ENCODE measurements around the gene CAPS. TPM values are rescaled to one million over a fixed set of nuclear protein-coding genes. Genes with fewer than 3 reads are reported as not detected.

CAPS gene
- total and polyA plus RNA-seq, 10 donors: 14.7 to 61.8 (median 18.7) TPM

- no peak overlapping the region for H3K4me3 ChIP-seq
- TF ChIP-seq POLR2A (IDR thresholded peaks at IDR 0.05) (no peak), POLR2AphosphoS5 (IDR thresholded peaks at IDR 0.05) (no peak), CTCF (IDR thresholded peaks at IDR 0.05 in 8 of 11, conservative IDR thresholded peaks at IDR 0.05 in 3 of 11) (no peak)
- H3K36me3 ChIP-seq: no peaks in the 10 kb centered on the region
- peaks cover 0 to 73% (median 13%) of the 10 kb centered on the region in 7 donors for H3K27me3 ChIP-seq (replicated peaks in 1 of 7)
- intact Hi-C loops (cut with DNase I; ENCODE audit: low total_unique reads): no loop called here
- H3K27ac ChIP-seq: no peak overlapping the region
- H3K4me1 ChIP-seq: peaks cover 0 to 4% (median 0%) of the 10 kb centered on the region in 6 donors
- no peaks in the 10 kb centered on the region for H3K9me3 ChIP-seq
- DNase-seq: no peak
- 81 to 90% (median 85%) methylated on average over 7 to 8 of the region's 8 CpGs for WGBS, 5 donors
Measured at GRCh38 chr19:5877427-5877826, 36.6 kb upstream of the CAPS start.

- Histone ChIP-seq H3K36me3 (no peaks in the 10 kb centered on the region), H3K4me3 (no peak overlapping the region), H3K27ac (no peak overlapping the region), H3K4me1 (peaks cover 0 to 4% (median 0%) of the 10 kb centered on the region in 6 donors), H3K27me3 (replicated peaks in 1 of 7) (peaks cover 0 to 73% (median 13%) of the 10 kb centered on the region in 7 donors), H3K9me3 (no peaks in the 10 kb centered on the region)
- TF ChIP-seq POLR2A (IDR thresholded peaks at IDR 0.05) (no peak), POLR2AphosphoS5 (IDR thresholded peaks at IDR 0.05) (no peak), CTCF (IDR thresholded peaks at IDR 0.05 in 8 of 11, conservative IDR thresholded peaks at IDR 0.05 in 3 of 11) (no peak)
- WGBS, 5 donors: 71 to 86% (median 83%) methylated on average over 9 of the region's 9 CpGs
- intact Hi-C loops (cut with DNase I; ENCODE audit: low total_unique reads): no loop called here
- no peak for DNase-seq
Measured at GRCh38 chr19:5877882-5878281, 36.2 kb upstream of the CAPS start.

DNA sequence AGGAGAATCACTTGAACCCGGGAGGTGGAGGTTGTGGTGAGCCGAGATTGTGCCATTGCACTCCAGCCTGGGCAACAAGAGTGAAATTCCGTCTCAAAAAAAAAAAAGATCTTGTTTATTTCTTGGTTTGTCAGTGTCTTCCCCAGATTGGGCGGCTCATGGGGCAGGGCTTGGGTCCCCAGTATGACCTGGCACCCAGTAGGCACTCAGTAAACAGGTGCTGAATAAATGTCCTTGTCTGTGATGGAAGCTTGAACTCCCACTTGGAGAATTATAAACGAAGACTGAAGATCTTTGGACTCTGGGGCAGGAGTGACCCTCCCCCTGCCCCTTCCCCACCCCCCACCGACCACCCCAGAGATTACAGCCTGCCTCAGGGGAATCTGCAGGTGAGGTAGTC is 33.9 kb upstream of the CAPS start:
- no peaks in the 10 kb centered on the region for H3K36me3 ChIP-seq
- WGBS, 5 donors: 38 to 48% (median 44%) methylated on average over 4 to 6 of the region's 6 CpGs
- TF ChIP-seq POLR2AphosphoS5 (IDR thresholded peaks at IDR 0.05): no peak
- no peak for TF ChIP-seq CTCF (IDR thresholded peaks at IDR 0.05 in 8 of 11, conservative IDR thresholded peaks at IDR 0.05 in 3 of 11)
- no peak for TF ChIP-seq POLR2A (IDR thresholded peaks at IDR 0.05)
- DNase-seq: no peak
- no peak overlapping the region for H3K4me3 ChIP-seq
- H3K27me3 ChIP-seq (replicated peaks in 1 of 7): peaks cover 0 to 71% (median 13%) of the 10 kb centered on the region in 7 donors
- H3K4me1 ChIP-seq: peaks cover 0 to 4% (median 0%) of the 10 kb centered on the region in 6 donors
- H3K27ac ChIP-seq: no peak overlapping the region
- no peaks in the 10 kb centered on the region for H3K9me3 ChIP-seq
- intact Hi-C loops (cut with DNase I; ENCODE audit: low total_unique reads): no loop called here

DNA sequence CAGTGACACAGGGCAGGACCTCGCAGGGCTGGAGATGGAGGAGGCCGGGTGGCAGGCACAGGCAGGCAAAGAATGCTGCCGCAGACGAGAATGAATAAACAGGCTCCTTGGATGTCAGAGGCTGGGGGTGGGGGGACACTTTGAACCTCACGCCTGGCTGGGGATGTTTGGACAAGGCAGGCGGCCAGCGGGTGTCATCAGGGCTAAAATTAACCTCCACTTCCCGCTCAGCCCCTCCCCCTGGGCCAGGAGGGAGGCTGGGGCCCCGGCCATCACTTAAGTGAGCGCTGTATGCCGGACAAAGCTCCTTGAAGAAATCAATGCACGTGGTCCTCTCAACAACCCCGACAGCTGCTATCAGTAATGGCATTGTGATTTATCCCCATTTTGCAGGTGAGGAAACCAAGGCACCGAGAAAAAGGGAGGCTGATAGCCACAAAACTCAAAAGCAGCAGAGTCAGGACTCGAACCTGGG is 33.4 kb upstream of the CAPS start:
- H3K9me3 ChIP-seq: no peaks in the 10 kb centered on the region
- peaks cover 0 to 67% (median 13%) of the 10 kb centered on the region in 7 donors for H3K27me3 ChIP-seq (replicated peaks in 1 of 7)
- DNase-seq: no peak
- intact Hi-C loops (cut with DNase I; ENCODE audit: low total_unique reads): no loop called here
- no peak overlapping the region for H3K27ac ChIP-seq
- 14 to 28% (median 20%) methylated on average over 13 to 15 of the region's 15 CpGs for WGBS, 5 donors
- no peaks in the 10 kb centered on the region for H3K36me3 ChIP-seq
- H3K4me3 ChIP-seq: no peak overlapping the region
- TF ChIP-seq POLR2AphosphoS5 (IDR thresholded peaks at IDR 0.05) (no peak), CTCF (IDR thresholded peaks at IDR 0.05 in 8 of 11, conservative IDR thresholded peaks at IDR 0.05 in 3 of 11) (no peak), POLR2A (IDR thresholded peaks at IDR 0.05) (no peak)
- peaks cover 0 to 4% (median 0%) of the 10 kb centered on the region in 6 donors for H3K4me1 ChIP-seq
